Adipocyte (in vitro differentiated cells): ENCODE measurements around the gene PSMB10.
"Not testable (repeated sequence)": the region's sequence is repeated elsewhere in the genome, so short reads cannot be mapped to it uniquely, and the experiment has no call there.

Experiments
- DNase-seq: peaks from one replicate; pipeline ENCODE4 v3.0.0-alpha.2; 2015; ENCODE audit warnings: low read depth
- H3K27me3 ChIP-seq: replicated peaks from 2 replicates; pipeline ENCODE4 v1.7.0; 2013; ENCODE audit warnings: mild to moderate bottlenecking, low read length, moderate library complexity; ENCODE audit not compliant: control insufficient read depth, insufficient read depth
- H3K36me3 ChIP-seq: 2 replicates; pipeline ENCODE4 v1.7.0; 2013; ENCODE audit warnings: low read length, mild to moderate bottlenecking, moderate library complexity; ENCODE audit not compliant: control insufficient read depth, insufficient read depth, severe bottlenecking
- H3K4me1 ChIP-seq: 2 replicates; pipeline ENCODE4 v1.7.0; 2013; ENCODE audit warnings: mild to moderate bottlenecking, low read length, moderate library complexity; ENCODE audit not compliant: control insufficient read depth, insufficient read depth
- H3K4me3 ChIP-seq: 2 replicates; pipeline ENCODE4 v1.7.0; 2013; ENCODE audit warnings: mild to moderate bottlenecking, low read length, moderate library complexity
- H3K9ac ChIP-seq: 2 replicates; pipeline ENCODE4 v1.7.0; 2013; ENCODE audit warnings: mild to moderate bottlenecking, low read length, moderate library complexity
- H3K9me3 ChIP-seq: 2 replicates; pipeline ENCODE4 v1.7.0; 2013; ENCODE audit warnings: mild to moderate bottlenecking, low read length, moderate library complexity; ENCODE audit not compliant: control insufficient read depth

The PSMB10 gene

GRCh38 chr16:67939507-67940445 lies 3.1 kb upstream of the PSMB10 start:
- Histone ChIP-seq H3K9me3 (no peaks in the 10 kb centered on the region), H3K36me3 (peaks cover 43% of the 10 kb centered on the region), H3K9ac (no peak overlapping the region), H3K4me1 (peaks cover 32% of the 10 kb centered on the region), H3K4me3 (no peak overlapping the region), H3K27me3 (no peaks in the 10 kb centered on the region)
- no peak for DNase-seq

GRCh38 chr16:67937713-67938112 lies 1.1 kb upstream of the PSMB10 start:
- not testable (repeated sequence) for H3K27me3 ChIP-seq, DNase-seq, H3K9me3 ChIP-seq, H3K9ac ChIP-seq
- Histone ChIP-seq H3K36me3 (peaks cover 32% of the 10 kb centered on the region), H3K4me3 (peak overlapping the region; percentile 98), H3K4me1 (peaks cover 29% of the 10 kb centered on the region)

GRCh38 chr16:67936880-67937605 lies 393 bp upstream of the PSMB10 start:
- Histone ChIP-seq H3K4me1 (peaks cover 29% of the 10 kb centered on the region), H3K27me3 (no peaks in the 10 kb centered on the region), H3K4me3 (peak overlapping the region; percentile 98), H3K9me3 (no peaks in the 10 kb centered on the region), H3K36me3 (peaks cover 26% of the 10 kb centered on the region), H3K9ac (peak overlapping the region; percentile 98)
- peak; percentile 88 for DNase-seq

GRCh38 chr16:67935402-67936123 lies 1.1 kb downstream of the PSMB10 start:
- H3K27me3 ChIP-seq, result no peaks in the 10 kb centered on the region
- peak; percentile 92 for DNase-seq
- H3K9me3 ChIP-seq, result no peaks in the 10 kb centered on the region
- peaks cover 29% of the 10 kb centered on the region for H3K4me1 ChIP-seq
- peak overlapping the region; percentile 98 for H3K9ac ChIP-seq
- peak overlapping the region; percentile 98 for H3K4me3 ChIP-seq
- H3K36me3 ChIP-seq, result peaks cover 11% of the 10 kb centered on the region

- peak; percentile 26 for DNase-seq
These were observed 1.6 kb downstream of the PSMB10 start for GRCh38 chr16:67935101-67935401.

GRCh38 chr16:67934306-67935100 lies 2.1 kb downstream of the PSMB10 start:
- Histone ChIP-seq H3K4me1 (peaks cover 29% of the 10 kb centered on the region), H3K27me3 (no peaks in the 10 kb centered on the region), H3K4me3 (peak overlapping the region; percentile 98), H3K36me3 (peaks cover 10% of the 10 kb centered on the region), H3K9ac (peak overlapping the region; percentile 98), H3K9me3 (no peaks in the 10 kb centered on the region)
- peak; percentile 15 for DNase-seq

More at GRCh38 chr16:67935101-67935401, 1.6 kb downstream of the PSMB10 start:
- Histone ChIP-seq H3K4me1 (peaks cover 29% of the 10 kb centered on the region), H3K4me3 (peak overlapping the region; percentile 98), H3K27me3 (no peaks in the 10 kb centered on the region), H3K36me3 (peaks cover 10% of the 10 kb centered on the region), H3K9ac (peak overlapping the region; percentile 98), H3K9me3 (no peaks in the 10 kb centered on the region)

GRCh38 chr16:67933805-67934204 lies 2.8 kb downstream of the PSMB10 start:
- H3K4me3 ChIP-seq, result peak overlapping the region; percentile 98
- H3K4me1 ChIP-seq, result peaks cover 29% of the 10 kb centered on the region
- H3K9ac ChIP-seq, result no peak overlapping the region
- peaks cover 16% of the 10 kb centered on the region for H3K36me3 ChIP-seq
- no peaks in the 10 kb centered on the region for H3K9me3 ChIP-seq
- DNase-seq, result no peak
- H3K27me3 ChIP-seq, result no peaks in the 10 kb centered on the region

GRCh38 chr16:67932462-67932840 lies 4.2 kb downstream of the PSMB10 start:
- no peaks in the 10 kb centered on the region for H3K9me3 ChIP-seq
- peaks cover 28% of the 10 kb centered on the region for H3K4me1 ChIP-seq
- no peak overlapping the region for H3K4me3 ChIP-seq
- no peaks in the 10 kb centered on the region for H3K27me3 ChIP-seq
- peaks cover 30% of the 10 kb centered on the region for H3K36me3 ChIP-seq
- no peak overlapping the region for H3K9ac ChIP-seq
- DNase-seq, result no peak

GRCh38 chr16:67931712-67932461 lies 4.8 kb downstream of the PSMB10 start, which contains the start of gene CTRL:
CTRL (minus strand) TSS chr16:67931862; CDS start chr16:67931852, 10 bp downstream.
- Histone ChIP-seq H3K4me3 (no peak within 1 kb of the TSS), H3K9me3 (no peaks in the 10 kb centered on the region), H3K4me1 (peaks cover 22% of the 10 kb centered on the region), H3K27me3 (no peaks in the 10 kb centered on the region), H3K9ac (no peak within 1 kb of the TSS), H3K36me3 (peaks cover 35% of the 10 kb centered on the region)
- DNase-seq, result no peak

GRCh38 chr16:67930678-67931211 lies 5.9 kb downstream of the PSMB10 start:
- H3K4me1 ChIP-seq, result peaks cover 31% of the 10 kb centered on the region
- no peak overlapping the region for H3K4me3 ChIP-seq
- H3K27me3 ChIP-seq, result no peaks in the 10 kb centered on the region
- no peak overlapping the region for H3K9ac ChIP-seq
- H3K9me3 ChIP-seq, result no peaks in the 10 kb centered on the region
- peaks cover 35% of the 10 kb centered on the region for H3K36me3 ChIP-seq
- no peak for DNase-seq
